Subcutaneous abdominal adipose tissue (tissue), 5 donors: ENCODE measurements around the gene CYTH3.

ENCODE experiments used
- H3K27ac ChIP-seq: one replicate; pipeline ENCODE4 v1.7.0; 2013; ENCODE audit warnings: low read depth, mild to moderate bottlenecking, inconsistent platforms, low read length, moderate library complexity
- H3K27me3 ChIP-seq, 5 donors: one replicate each; pipeline ENCODE4 v1.7.0; 2013; ENCODE audit warnings: low read length in 5 of 5, inconsistent platforms in 1 of 5; ENCODE audit not compliant: control insufficient read depth in 5 of 5, insufficient read depth in 4 of 5
- H3K36me3 ChIP-seq, 5 donors: one replicate each; pipeline ENCODE4 v1.7.0; 2013; ENCODE audit warnings: low read length in 5 of 5; ENCODE audit not compliant: control insufficient read depth in 5 of 5, insufficient read depth in 5 of 5
- H3K4me1 ChIP-seq, 5 donors: one replicate each; pipeline ENCODE4 v1.7.0; 2013; ENCODE audit warnings: low read length in 5 of 5, mild to moderate bottlenecking in 3 of 5, moderate library complexity in 1 of 5; ENCODE audit not compliant: control insufficient read depth in 5 of 5, insufficient read depth in 5 of 5
- H3K4me3 ChIP-seq, 5 donors: one replicate each; pipeline ENCODE4 v1.7.0; 2013; ENCODE audit warnings: low read length in 5 of 5, low read depth in 1 of 5
- H3K9ac ChIP-seq, 5 donors: one replicate each; pipeline ENCODE4 v1.7.0; 2013; ENCODE audit warnings: low read length in 5 of 5, mild to moderate bottlenecking in 4 of 5, moderate library complexity in 3 of 5
- H3K9me3 ChIP-seq, 5 donors: one replicate each; pipeline ENCODE4 v1.7.0; 2013; ENCODE audit warnings: low read length in 5 of 5; ENCODE audit not compliant: control insufficient read depth in 5 of 5
- donor health status: healthy.
- donor health status: healthy.
- donor health status: healthy.
- donor health status: healthy.
- donor health status: healthy.

Gene CYTH3

DNA sequence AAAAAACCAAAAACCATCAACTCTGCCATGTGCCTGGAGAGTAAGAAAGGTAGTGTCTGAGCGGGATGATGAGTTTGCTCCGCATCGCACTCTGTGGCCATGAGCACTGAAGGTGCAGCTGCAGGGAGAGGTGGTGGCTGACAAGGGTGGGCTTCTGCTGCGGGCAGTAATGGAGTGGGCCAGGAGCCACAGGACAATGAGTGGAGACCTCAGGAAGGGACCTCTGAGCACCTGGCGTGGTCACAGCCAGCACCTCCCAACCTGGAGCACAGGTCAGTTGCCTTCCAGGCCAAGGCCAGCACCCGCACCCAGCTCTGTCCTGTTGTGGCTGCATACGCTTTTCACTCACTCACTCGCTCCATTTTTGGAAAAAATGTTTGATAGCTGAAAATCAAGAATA is 125.8 kb downstream of the CYTH3 start:
- Histone ChIP-seq H3K9ac (no peak overlapping the region), H3K36me3 (peaks cover 10 to 87% (median 79%) of the 10 kb centered on the region in 5 donors), H3K4me1 (no peaks in the 10 kb centered on the region), H3K9me3 (no peaks in the 10 kb centered on the region), H3K27me3 (no peaks in the 10 kb centered on the region), H3K4me3 (no peak overlapping the region), H3K27ac (no peak overlapping the region)

DNA sequence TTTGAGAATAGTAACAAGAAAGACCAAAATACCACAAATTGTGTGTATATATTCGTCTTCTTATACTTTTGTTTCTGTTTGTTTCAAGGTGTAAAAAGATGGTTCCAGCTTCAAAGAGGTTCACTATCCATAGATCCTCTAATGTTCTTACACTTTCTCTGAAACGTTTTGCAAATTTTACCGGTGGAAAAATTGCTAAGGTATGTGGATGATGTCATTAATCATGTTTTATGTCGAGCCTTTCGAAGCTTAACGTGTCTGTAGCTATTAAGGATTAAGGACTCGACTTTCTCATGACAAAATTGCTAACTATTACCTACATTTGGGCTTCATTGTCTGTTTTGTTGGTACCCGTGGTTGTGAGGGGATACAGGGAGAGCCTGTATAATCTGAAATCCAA is 128.4 kb downstream of the CYTH3 start:
- H3K4me1 ChIP-seq: no peaks in the 10 kb centered on the region
- H3K27ac ChIP-seq: no peak overlapping the region
- H3K36me3 ChIP-seq: peaks cover 17 to 78% (median 70%) of the 10 kb centered on the region in 5 donors
- no peak overlapping the region for H3K9ac ChIP-seq
- no peaks in the 10 kb centered on the region for H3K9me3 ChIP-seq
- no peaks in the 10 kb centered on the region for H3K27me3 ChIP-seq
- H3K4me3 ChIP-seq: no peak overlapping the region

DNA sequence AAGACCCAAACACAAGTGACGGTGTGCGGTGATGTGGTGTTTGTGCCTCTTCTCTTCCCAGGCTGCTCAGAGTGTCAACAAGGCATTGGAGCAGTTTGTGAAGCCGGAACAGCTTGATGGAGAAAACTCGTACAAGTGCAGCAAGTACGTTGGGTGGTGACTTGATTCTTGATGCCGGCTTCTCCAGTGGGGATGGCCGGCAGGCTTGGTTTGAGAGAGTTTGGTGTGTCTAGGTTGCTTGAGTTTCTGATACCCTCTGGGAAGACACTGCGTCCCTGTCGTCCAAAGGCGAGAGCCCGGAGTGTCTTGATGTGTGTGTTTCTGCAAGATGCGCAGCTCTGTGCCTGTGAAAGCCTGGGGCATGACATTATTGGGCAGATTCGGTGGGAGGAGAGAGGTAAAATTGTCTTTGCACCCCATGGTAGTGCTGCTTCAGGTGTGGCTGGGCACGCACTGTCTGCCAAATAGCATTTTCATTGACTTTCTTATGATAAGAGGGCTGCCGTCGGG is 129.5 kb downstream of the CYTH3 start:
- H3K36me3 ChIP-seq: peaks cover 19 to 71% (median 64%) of the 10 kb centered on the region in 5 donors
- no peak overlapping the region for H3K4me3 ChIP-seq
- H3K27me3 ChIP-seq: no peaks in the 10 kb centered on the region
- peaks cover 0 to 5% (median 0%) of the 10 kb centered on the region in 5 donors for H3K4me1 ChIP-seq
- H3K9ac ChIP-seq: no peak overlapping the region
- H3K9me3 ChIP-seq: no peaks in the 10 kb centered on the region
- H3K27ac ChIP-seq: no peak overlapping the region

DNA sequence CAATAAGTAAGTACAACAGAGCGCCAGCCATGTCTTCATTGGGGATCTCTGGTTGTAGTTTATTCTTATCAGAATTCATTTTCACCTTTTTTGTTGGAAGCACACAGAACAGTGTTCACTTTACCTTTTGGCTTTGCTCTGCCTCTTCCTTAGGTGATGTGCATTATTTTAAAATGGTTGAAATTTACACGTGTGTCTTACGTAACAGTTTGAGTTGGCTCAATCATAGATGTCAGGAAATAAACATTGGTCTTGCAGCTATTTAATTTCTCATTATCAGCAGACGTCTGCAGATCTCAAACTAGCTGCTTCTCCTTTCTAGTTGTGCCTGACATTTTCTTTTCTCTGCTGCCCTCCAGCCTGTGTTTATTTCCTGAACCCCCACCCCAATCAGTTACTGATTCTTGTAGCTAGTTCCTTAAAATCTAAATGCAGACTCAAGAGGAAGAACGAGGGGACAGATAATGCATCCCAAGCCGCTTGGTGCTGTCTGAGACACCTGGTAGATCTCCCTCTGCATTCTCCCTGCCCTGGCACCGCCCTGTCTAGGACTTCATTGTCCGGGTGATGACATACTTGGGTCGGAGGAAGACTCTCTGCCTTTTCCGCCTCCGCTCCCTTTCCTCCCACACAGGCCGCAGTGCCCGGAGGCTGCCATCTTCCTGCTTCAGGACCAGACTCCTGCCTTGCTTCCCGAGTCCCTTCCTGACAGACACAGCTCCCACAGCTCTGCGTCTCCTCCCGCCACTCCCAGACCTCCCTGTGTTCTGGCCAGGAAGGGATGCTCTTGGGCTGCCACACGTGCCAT is 133.0 kb downstream of the CYTH3 start:
- Histone ChIP-seq H3K9ac (no peak overlapping the region), H3K27ac (no peak overlapping the region), H3K36me3 (peaks cover 18 to 47% (median 33%) of the 10 kb centered on the region in 5 donors), H3K9me3 (no peaks in the 10 kb centered on the region), H3K4me1 (peaks cover 0 to 5% (median 0%) of the 10 kb centered on the region in 5 donors), H3K4me3 (no peak overlapping the region), H3K27me3 (no peaks in the 10 kb centered on the region)

DNA sequence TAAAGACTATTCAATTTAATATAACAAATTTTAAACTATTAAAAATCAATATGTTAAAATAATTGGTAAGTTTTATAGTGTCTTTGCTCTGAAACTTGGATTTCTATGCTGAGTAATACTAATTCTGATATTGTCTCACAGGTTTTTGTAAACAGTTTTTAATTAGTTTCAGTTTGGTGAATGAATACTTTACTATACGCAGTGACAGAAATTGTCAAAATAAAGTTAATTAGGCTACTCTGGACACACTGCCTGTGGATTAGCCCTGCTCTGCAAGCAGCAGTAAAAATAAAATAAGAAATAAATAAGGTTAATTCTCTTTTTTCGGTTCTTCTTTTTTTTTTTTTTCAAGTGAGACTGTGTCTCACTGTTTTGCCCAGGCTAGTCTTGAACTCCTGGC is 135.9 kb downstream of the CYTH3 start:
- H3K4me3 ChIP-seq: no peak overlapping the region
- H3K4me1 ChIP-seq: peaks cover 0 to 5% (median 0%) of the 10 kb centered on the region in 5 donors
- H3K27me3 ChIP-seq: no peaks in the 10 kb centered on the region
- peaks cover 16 to 50% (median 31%) of the 10 kb centered on the region in 5 donors for H3K36me3 ChIP-seq
- H3K9me3 ChIP-seq: no peaks in the 10 kb centered on the region
- no peak overlapping the region for H3K9ac ChIP-seq
- H3K27ac ChIP-seq: no peak overlapping the region

- Histone ChIP-seq H3K4me3 (no peak overlapping the region), H3K36me3 (peaks cover 8 to 52% (median 23%) of the 10 kb centered on the region in 5 donors), H3K9me3 (no peaks in the 10 kb centered on the region), H3K27me3 (no peaks in the 10 kb centered on the region), H3K27ac (no peak overlapping the region), H3K4me1 (no peaks in the 10 kb centered on the region), H3K9ac (no peak overlapping the region)
These were observed 139.2 kb downstream of the CYTH3 start for GRCh38 chr7:6133249-6133648.

- Histone ChIP-seq H3K9me3 (no peaks in the 10 kb centered on the region), H3K9ac (no peak overlapping the region), H3K27me3 (no peaks in the 10 kb centered on the region), H3K4me3 (no peak overlapping the region), H3K4me1 (no peaks in the 10 kb centered on the region), H3K27ac (no peak overlapping the region), H3K36me3 (peaks cover 11 to 61% (median 31%) of the 10 kb centered on the region in 5 donors)
These were observed 142.3 kb downstream of the CYTH3 start for GRCh38 chr7:6130007-6130587.

- Histone ChIP-seq H3K4me3 (no peak overlapping the region), H3K36me3 (peaks cover 10 to 59% (median 29%) of the 10 kb centered on the region in 5 donors)
These were observed 144.2 kb downstream of the CYTH3 start for GRCh38 chr7:6128205-6128604.

GRCh38 chr7:6127110-6127490 is 145.3 kb downstream of the CYTH3 start:
- Histone ChIP-seq H3K36me3 (peaks cover 9 to 63% (median 37%) of the 10 kb centered on the region in 5 donors), H3K9ac (no peak overlapping the region), H3K27ac (no peak overlapping the region), H3K4me1 (no peaks in the 10 kb centered on the region), H3K4me3 (no peak overlapping the region), H3K27me3 (no peaks in the 10 kb centered on the region), H3K9me3 (peaks cover 0 to 3% (median 0%) of the 10 kb centered on the region in 5 donors)

More at GRCh38 chr7:6128205-6128604, 144.2 kb downstream of the CYTH3 start:
- H3K27ac ChIP-seq: no peak overlapping the region
- no peaks in the 10 kb centered on the region for H3K27me3 ChIP-seq
- H3K9me3 ChIP-seq: peaks cover 0 to 3% (median 0%) of the 10 kb centered on the region in 5 donors
- no peaks in the 10 kb centered on the region for H3K4me1 ChIP-seq
- no peak overlapping the region for H3K9ac ChIP-seq

GRCh38 chr7:6123843-6124242 is 148.6 kb downstream of the CYTH3 start:
- no peaks in the 10 kb centered on the region for H3K27me3 ChIP-seq
- no peak overlapping the region for H3K9ac ChIP-seq
- H3K4me1 ChIP-seq: no peaks in the 10 kb centered on the region
- peaks cover 3 to 8% (median 4%) of the 10 kb centered on the region in 5 donors for H3K9me3 ChIP-seq
- H3K27ac ChIP-seq: no peak overlapping the region
- H3K4me3 ChIP-seq: no peak overlapping the region
- H3K36me3 ChIP-seq: peaks cover 15 to 68% (median 36%) of the 10 kb centered on the region in 5 donors
